Measurements from ENCODE around the gene SOX5. TPM values are rescaled to one million over a fixed set of nuclear protein-coding genes. Genes with fewer than 3 reads are reported as not detected.

The SOX5 gene
- total RNA-seq, 1 experiment from 2014 or later = 3.1 TPM

DNA sequence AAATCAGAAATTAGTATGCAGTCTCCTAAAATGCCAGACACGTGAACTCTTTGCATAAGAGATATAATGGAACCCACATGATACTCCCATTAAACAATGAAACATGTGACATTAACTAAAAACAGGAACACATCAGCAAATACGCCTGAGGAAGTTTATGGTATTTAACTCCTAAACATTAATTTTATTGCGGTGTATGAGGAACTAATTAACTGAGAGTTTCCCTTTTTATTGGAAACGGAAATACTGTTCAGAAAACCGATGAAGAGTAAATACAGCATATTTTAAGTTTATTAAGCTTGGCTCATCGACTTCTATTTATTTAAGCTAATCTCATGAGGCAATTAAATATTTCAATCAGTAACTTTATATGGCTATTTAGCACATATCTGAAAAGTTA lies 290.3 kb downstream of the SOX5 start:
- H4K5ac ChIP-seq (ENCODE audit: insufficient read length, low read depth, low read length) = no peak overlapping the region
- H2BK120ac ChIP-seq (ENCODE audit: low read depth, low read length, poor library complexity, severe bottlenecking) = no peak overlapping the region
- no peaks in the 10 kb centered on the region for H3K9me3 ChIP-seq (ENCODE audit: control insufficient read depth, low read depth, low read length)
- H3K4me2 ChIP-seq (ENCODE audit: insufficient read depth, insufficient read length, low read length) = no peak overlapping the region
- no peaks in the 10 kb centered on the region for H3K79me2 ChIP-seq (ENCODE audit: insufficient read depth, low read length)
- no peak overlapping the region for H3T11ph ChIP-seq (ENCODE audit: low read length)
- H3K56ac ChIP-seq (ENCODE audit: insufficient read length, low read depth, low read length) = no peak overlapping the region
- H2AFZ ChIP-seq (ENCODE audit: low read length) = no peak overlapping the region
- H3K27me3 Mint-ChIP-seq (ENCODE audit: low read depth) = no peaks in the 10 kb centered on the region
- no peak overlapping the region for H4K8ac ChIP-seq (replicated peaks; ENCODE audit: insufficient read length, low read depth, low read length)
- H3K79me1 ChIP-seq (ENCODE audit: insufficient read depth, low read depth, low read length, poor library complexity, severe bottlenecking) = no peaks in the 10 kb centered on the region
- H4K20me1 ChIP-seq (ENCODE audit: control insufficient read depth, insufficient read depth, insufficient read length) = no peaks in the 10 kb centered on the region
- H2BK12ac ChIP-seq (ENCODE audit: insufficient read length, low read depth, low read length) = no peak overlapping the region
- WGBS (ENCODE audit: extremely low coverage, insufficient read length, low lambda C conversion rate) = no CpG with 5 or more reads among the region's 6 CpGs
- no peaks in the 10 kb centered on the region for H3K23me2 ChIP-seq (ENCODE audit: insufficient read length, low read depth, low read length, poor library complexity, severe bottlenecking)
- no peak overlapping the region for H2BK15ac ChIP-seq (ENCODE audit: low read depth, low read length)
- H3K36me3 Mint-ChIP-seq (ENCODE audit: insufficient read depth in 1 of 3, low read depth in 3 of 3) = no peaks in the 10 kb centered on the region
- no peak overlapping the region for H3K14ac ChIP-seq (ENCODE audit: insufficient read depth, low read length)
- H3K4me1 Mint-ChIP-seq = no peaks in the 10 kb centered on the region
- no peak overlapping the region for H3K27ac ChIP-seq (ENCODE audit: insufficient read length, low read depth, low read length)
- no peak overlapping the region for H2AK5ac ChIP-seq (ENCODE audit: insufficient read length, low read length)
- H3K23ac ChIP-seq (ENCODE audit: insufficient read length, low read depth, low read length) = no peak overlapping the region
- no peak overlapping the region for H2BK5ac ChIP-seq (ENCODE audit: insufficient read length, low read length)
- no peaks in the 10 kb centered on the region for H3K4me1 ChIP-seq (ENCODE audit: insufficient read depth, low read length)
- no peaks in the 10 kb centered on the region for H3K9me3 Mint-ChIP-seq
- no peak overlapping the region for H3K27ac Mint-ChIP-seq
- no peaks in the 10 kb centered on the region for H3K27me3 ChIP-seq (ENCODE audit: insufficient read depth, low read length)
- no peak overlapping the region for H3K18ac ChIP-seq (ENCODE audit: insufficient read length, low read depth, low read length)
- TF ChIP-seq, protein P1, sequence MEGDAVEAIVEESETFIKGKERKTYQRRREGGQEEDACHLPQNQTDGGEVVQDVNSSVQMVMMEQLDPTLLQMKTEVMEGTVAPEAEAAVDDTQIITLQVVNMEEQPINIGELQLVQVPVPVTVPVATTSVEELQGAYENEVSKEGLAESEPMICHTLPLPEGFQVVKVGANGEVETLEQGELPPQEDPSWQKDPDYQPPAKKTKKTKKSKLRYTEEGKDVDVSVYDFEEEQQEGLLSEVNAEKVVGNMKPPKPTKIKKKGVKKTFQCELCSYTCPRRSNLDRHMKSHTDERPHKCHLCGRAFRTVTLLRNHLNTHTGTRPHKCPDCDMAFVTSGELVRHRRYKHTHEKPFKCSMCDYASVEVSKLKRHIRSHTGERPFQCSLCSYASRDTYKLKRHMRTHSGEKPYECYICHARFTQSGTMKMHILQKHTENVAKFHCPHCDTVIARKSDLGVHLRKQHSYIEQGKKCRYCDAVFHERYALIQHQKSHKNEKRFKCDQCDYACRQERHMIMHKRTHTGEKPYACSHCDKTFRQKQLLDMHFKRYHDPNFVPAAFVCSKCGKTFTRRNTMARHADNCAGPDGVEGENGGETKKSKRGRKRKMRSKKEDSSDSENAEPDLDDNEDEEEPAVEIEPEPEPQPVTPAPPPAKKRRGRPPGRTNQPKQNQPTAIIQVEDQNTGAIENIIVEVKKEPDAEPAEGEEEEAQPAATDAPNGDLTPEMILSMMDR (conservative IDR thresholded peaks at IDR 0.05) = no peak
- no peak overlapping the region for H3K4me3 Mint-ChIP-seq
- no peak for DNase-seq
- H2BK20ac ChIP-seq (ENCODE audit: low read depth, low read length, poor library complexity, severe bottlenecking) = no peak overlapping the region
- H4K91ac ChIP-seq (ENCODE audit: insufficient read length, low read depth, low read length) = no peak overlapping the region
- no peak overlapping the region for H3K9ac ChIP-seq (ENCODE audit: extremely low read depth, insufficient read length, low read length)
- no peak overlapping the region for H3K4ac ChIP-seq (ENCODE audit: low read depth, low read length)

All from H9 (cell line).